ENCODE data around the gene MAP6. TPM values are rescaled to one million over a fixed set of nuclear protein-coding genes. Genes with fewer than 3 reads are reported as not detected.
"Not testable (repeated sequence)": the region's sequence is repeated elsewhere in the genome, so short reads cannot be mapped to it uniquely, and the experiment has no call there.

Gene MAP6
- total RNA-seq, 1 donor from 2014 or later: 6.0 TPM

GRCh38 chr11:75691804-75692203, 23.0 kb upstream of the MAP6 start:
- TF ChIP-seq CTCF (IDR thresholded peaks at IDR 0.05; ENCODE audit: unreplicated experiment): no peak
- Mint-ChIP-seq H3K4me3 (ENCODE audit: low read depth) (no peak overlapping the region), H3K27ac (no peak overlapping the region), H3K36me3 (ENCODE audit: insufficient read depth) (no peaks in the 10 kb centered on the region), H3K4me1 (ENCODE audit: low read depth) (no peaks in the 10 kb centered on the region), H3K9me3 (ENCODE audit: low read depth) (peaks cover 9% of the 10 kb centered on the region), H3K27me3 (peaks cover 11% of the 10 kb centered on the region)
- no peak for DNase-seq (ENCODE audit: low spot score, unreplicated experiment)

- no peak for DNase-seq (ENCODE audit: low spot score, unreplicated experiment)
- TF ChIP-seq CTCF (IDR thresholded peaks at IDR 0.05; ENCODE audit: unreplicated experiment): no peak
- Mint-ChIP-seq H3K4me3 (ENCODE audit: low read depth) (no peak overlapping the region), H3K4me1 (ENCODE audit: low read depth) (no peaks in the 10 kb centered on the region), H3K36me3 (ENCODE audit: insufficient read depth) (peaks cover 4% of the 10 kb centered on the region), H3K27ac (no peak overlapping the region), H3K9me3 (ENCODE audit: low read depth) (peaks cover 16% of the 10 kb centered on the region), H3K27me3 (peaks cover 14% of the 10 kb centered on the region)
Observed at GRCh38 chr11:75689863-75690609, 21.2 kb upstream of the MAP6 start.

GRCh38 chr11:75683856-75684255, 15.0 kb upstream of the MAP6 start:
- H3K27me3 Mint-ChIP-seq: peaks cover 10% of the 10 kb centered on the region
- not testable (repeated sequence) for DNase-seq (ENCODE audit: low spot score, unreplicated experiment); H3K4me3 Mint-ChIP-seq (ENCODE audit: low read depth); H3K4me1 Mint-ChIP-seq (ENCODE audit: low read depth); H3K27ac Mint-ChIP-seq; H3K36me3 Mint-ChIP-seq (ENCODE audit: insufficient read depth)
- H3K9me3 Mint-ChIP-seq (ENCODE audit: low read depth): peaks cover 32% of the 10 kb centered on the region

GRCh38 chr11:75679566-75679965, 10.7 kb upstream of the MAP6 start:
- TF ChIP-seq CTCF (IDR thresholded peaks at IDR 0.05; ENCODE audit: unreplicated experiment): no peak
- DNase-seq (ENCODE audit: low spot score, unreplicated experiment): no peak
- Mint-ChIP-seq H3K36me3 (ENCODE audit: insufficient read depth) (peaks cover 1% of the 10 kb centered on the region), H3K4me3 (ENCODE audit: low read depth) (no peak overlapping the region), H3K27me3 (peaks cover 27% of the 10 kb centered on the region), H3K9me3 (ENCODE audit: low read depth) (peaks cover 11% of the 10 kb centered on the region), H3K4me1 (ENCODE audit: low read depth) (no peaks in the 10 kb centered on the region), H3K27ac (no peak overlapping the region)

GRCh38 chr11:75678620-75679259, 9.9 kb upstream of the MAP6 start:
- Mint-ChIP-seq H3K4me1 (ENCODE audit: low read depth) (no peaks in the 10 kb centered on the region), H3K27ac (no peak overlapping the region), H3K27me3 (peaks cover 27% of the 10 kb centered on the region), H3K36me3 (ENCODE audit: insufficient read depth) (peaks cover 1% of the 10 kb centered on the region), H3K4me3 (ENCODE audit: low read depth) (no peak overlapping the region), H3K9me3 (ENCODE audit: low read depth) (peaks cover 15% of the 10 kb centered on the region)
- no peak for TF ChIP-seq CTCF (IDR thresholded peaks at IDR 0.05; ENCODE audit: unreplicated experiment)
- no peak for DNase-seq (ENCODE audit: low spot score, unreplicated experiment)

- no peak for TF ChIP-seq CTCF (IDR thresholded peaks at IDR 0.05; ENCODE audit: unreplicated experiment)
- Mint-ChIP-seq H3K4me1 (ENCODE audit: low read depth) (no peaks in the 10 kb centered on the region), H3K36me3 (ENCODE audit: insufficient read depth) (no peaks in the 10 kb centered on the region), H3K27ac (no peak overlapping the region), H3K9me3 (ENCODE audit: low read depth) (peaks cover 7% of the 10 kb centered on the region), H3K27me3 (peaks cover 27% of the 10 kb centered on the region), H3K4me3 (ENCODE audit: low read depth) (no peak overlapping the region)
- no peak for DNase-seq (ENCODE audit: low spot score, unreplicated experiment)
Observed at GRCh38 chr11:75677909-75678308, 9.1 kb upstream of the MAP6 start.
